Measurements from ENCODE around the gene MOV10. TPM values are rescaled to one million over a fixed set of nuclear protein-coding genes. Genes with fewer than 3 reads are reported as not detected.
"Not testable (repeated sequence)": the region's sequence is repeated elsewhere in the genome, so short reads cannot be mapped to it uniquely, and the experiment has no call there.

Gene MOV10
- polyA plus RNA-seq, 1 of the 3 experiments (the other 2 are of a cell fraction), result 87.4 TPM

- no peaks in the 10 kb centered on the region for H3K36me3 ChIP-seq (replicated peaks in 1 of 2; ENCODE audit: control insufficient read depth in 1 of 2, insufficient read depth in 2 of 2, low read length in 1 of 2)
- H3K27me3 ChIP-seq (ENCODE audit: insufficient read depth), result no peaks in the 10 kb centered on the region
- TF ChIP-seq ZBTB33 (IDR thresholded peaks at IDR 0.05; ENCODE audit: borderline replicate concordance, low read depth) (no peak), MXI1 (IDR thresholded peaks at IDR 0.05; ENCODE audit: low read depth, low read length) (no peak), GABPA (IDR thresholded peaks at IDR 0.05; ENCODE audit: low read depth) (no peak), MAX (IDR thresholded peaks at IDR 0.05; ENCODE audit: low read depth) (no peak), JUND (IDR thresholded peaks at IDR 0.05) (no peak), USF1 (IDR thresholded peaks at IDR 0.05; ENCODE audit: borderline replicate concordance, low read depth) (no peak), RFX5 (IDR thresholded peaks at IDR 0.05; ENCODE audit: low read length) (no peak), RCOR1 (IDR thresholded peaks at IDR 0.05; ENCODE audit: low read length) (no peak), NFIC (IDR thresholded peaks at IDR 0.05; ENCODE audit: borderline replicate concordance) (no peak), EZH2phosphoT487 (IDR thresholded peaks at IDR 0.05; ENCODE audit: borderline replicate concordance, low read depth) (no peak), SMC3 (IDR thresholded peaks at IDR 0.05; ENCODE audit: low read depth, low read length) (no peak), EP300 (IDR thresholded peaks at IDR 0.05; ENCODE audit: borderline replicate concordance in 1 of 2, low read depth in 1 of 2, low read length in 1 of 2) (no peak), MEF2A (IDR thresholded peaks at IDR 0.05; ENCODE audit: borderline replicate concordance, low read depth) (no peak)
- no peaks in the 10 kb centered on the region for H3K79me2 ChIP-seq (ENCODE audit: insufficient read depth)
- no peaks in the 10 kb centered on the region for H3F3A ChIP-seq (replicated peaks; ENCODE audit: insufficient read depth)
- no peak overlapping the region for H3K4me3 ChIP-seq (ENCODE audit: low read depth in 2 of 2, low read length in 1 of 2)
- no peak for DNase-seq
- no peaks in the 10 kb centered on the region for H3K9me2 ChIP-seq
- H3K4me2 ChIP-seq, result no peak overlapping the region
- POLR2A ChIA-PET, result interaction anchor here (0.6 to 0.7 kb wide), 2 partner anchors 23 to 344 kb away, joined by 3 to 6 read pairs; no protein-coding TSS in a partner anchor
- no peak overlapping the region for H3K9ac ChIP-seq
- no peak overlapping the region for H3K27ac ChIP-seq (ENCODE audit: low read depth in 2 of 2, low read length in 1 of 2)
- no peaks in the 10 kb centered on the region for H4K20me1 ChIP-seq (ENCODE audit: insufficient read depth)
- CTCF ChIA-PET, result interaction anchor here (1.4 to 11.8 kb wide), 4 partner anchors 11 to 350 kb away, joined by 4 to 754 read pairs (median 12); partner anchors contain the start of gene LRIG2
- H2AFZ ChIP-seq (ENCODE audit: low read depth), result no peak overlapping the region
- 79% methylated on average over 9 of the region's 35 CpGs for WGBS (ENCODE audit: low lambda C conversion rate)
- peaks cover 0 to 5% of the 10 kb centered on the region in 2 experiments; a peak in 1 of 4 replicates for H3K4me1 ChIP-seq (ENCODE audit: control insufficient read depth in 1 of 2, insufficient read depth in 2 of 2, low read depth in 1 of 2, low read length in 1 of 2)
- H3K9me3 ChIP-seq, result no peaks in the 10 kb centered on the region
Observed at GRCh38 chr1:112722601-112723510, 48.4 kb downstream of the MOV10 start.

- H3K36me3 ChIP-seq (replicated peaks in 1 of 2; ENCODE audit: control insufficient read depth in 1 of 2, insufficient read depth in 2 of 2, low read length in 1 of 2), result no peaks in the 10 kb centered on the region
- POLR2A ChIA-PET, result no interaction called here
- no peak overlapping the region for H2AFZ ChIP-seq (ENCODE audit: low read depth)
- H3K4me1 ChIP-seq (ENCODE audit: control insufficient read depth in 1 of 2, insufficient read depth in 2 of 2, low read depth in 1 of 2, low read length in 1 of 2), result peaks cover 0 to 4% of the 10 kb centered on the region in 2 experiments; a peak in 1 of 4 replicates
- 86% methylated on average over 8 of the region's 8 CpGs for WGBS (ENCODE audit: low lambda C conversion rate)
- no peaks in the 10 kb centered on the region for H4K20me1 ChIP-seq (ENCODE audit: insufficient read depth)
- no peaks in the 10 kb centered on the region for H3K27me3 ChIP-seq (ENCODE audit: insufficient read depth)
- no peak overlapping the region for H3K9ac ChIP-seq
- H3K27ac ChIP-seq (ENCODE audit: low read depth in 2 of 2, low read length in 1 of 2), result no peak overlapping the region
- no peak overlapping the region for H3K4me2 ChIP-seq
- H3K9me3 ChIP-seq, result no peaks in the 10 kb centered on the region
- TF ChIP-seq POLR2AphosphoS5 (IDR thresholded peaks at IDR 0.05; ENCODE audit: low read depth, low read length) (no peak), RFX5 (IDR thresholded peaks at IDR 0.05; ENCODE audit: low read length) (no peak), MEF2A (IDR thresholded peaks at IDR 0.05; ENCODE audit: borderline replicate concordance, low read depth) (no peak), SIN3A (IDR thresholded peaks at IDR 0.05; ENCODE audit: borderline replicate concordance, low read depth, low read length) (no peak), RXRA (IDR thresholded peaks at IDR 0.05; ENCODE audit: borderline replicate concordance, low read depth) (no peak), JUND (IDR thresholded peaks at IDR 0.05) (no peak), NRF1 (IDR thresholded peaks at IDR 0.05; ENCODE audit: low read depth, low read length) (no peak), USF1 (IDR thresholded peaks at IDR 0.05; ENCODE audit: borderline replicate concordance, low read depth) (no peak), EZH2phosphoT487 (IDR thresholded peaks at IDR 0.05; ENCODE audit: borderline replicate concordance, low read depth) (no peak), FOXM1 (IDR thresholded peaks at IDR 0.05; ENCODE audit: low read depth) (no peak)
- CTCF ChIA-PET, result interaction anchor here (4.8 to 11.8 kb wide), 2 partner anchors 10 to 80 kb away, joined by 21 to 754 read pairs; no protein-coding TSS in a partner anchor
- no peaks in the 10 kb centered on the region for H3K9me2 ChIP-seq
- DNase-seq, result no peak
- no peaks in the 10 kb centered on the region for H3K79me2 ChIP-seq (ENCODE audit: insufficient read depth)
- no peak overlapping the region for H3K4me3 ChIP-seq (ENCODE audit: low read depth in 2 of 2, low read length in 1 of 2)
- no peaks in the 10 kb centered on the region for H3F3A ChIP-seq (replicated peaks; ENCODE audit: insufficient read depth)
Observed at GRCh38 chr1:112723511-112723839, 49.0 kb downstream of the MOV10 start.

- WGBS (ENCODE audit: low lambda C conversion rate), result 86% methylated on average over 4 of the region's 4 CpGs
- H3K27ac ChIP-seq (ENCODE audit: low read depth in 2 of 2, low read length in 1 of 2); H3K4me1 ChIP-seq (ENCODE audit: control insufficient read depth in 1 of 2, insufficient read depth in 2 of 2, low read depth in 1 of 2, low read length in 1 of 2); H3K9me3 ChIP-seq; H3K27me3 ChIP-seq (ENCODE audit: insufficient read depth); H3K4me3 ChIP-seq (ENCODE audit: low read depth in 2 of 2, low read length in 1 of 2); H2AFZ ChIP-seq (ENCODE audit: low read depth); H3F3A ChIP-seq (replicated peaks; ENCODE audit: insufficient read depth); H3K4me2 ChIP-seq; H3K9ac ChIP-seq; H4K20me1 ChIP-seq (ENCODE audit: insufficient read depth); H3K9me2 ChIP-seq; DNase-seq; POLR2A ChIA-PET; H3K79me2 ChIP-seq (ENCODE audit: insufficient read depth); H3K36me3 ChIP-seq (replicated peaks in 1 of 2; ENCODE audit: control insufficient read depth in 1 of 2, insufficient read depth in 2 of 2, low read length in 1 of 2): not testable (repeated sequence)
- CTCF ChIA-PET, result interaction anchor here (11.8 kb wide), 1 partner anchor 79 kb away, joined by 754 read pairs; no protein-coding TSS in a partner anchor
Observed at GRCh38 chr1:112724240-112724639, 49.8 kb downstream of the MOV10 start.
